Rectal smooth muscle tissue (tissue), 1 donor: ENCODE measurements around the gene DOCK4.
"Not testable (repeated sequence)": the region's sequence is repeated elsewhere in the genome, so short reads cannot be mapped to it uniquely, and the experiment has no call there.

Experiments used
- H3K27ac ChIP-seq: one replicate; pipeline ENCODE4 v1.7.0; 2013; ENCODE audit warnings: low read depth, low read length, inconsistent platforms
- H3K27me3 ChIP-seq: one replicate; pipeline ENCODE4 v1.7.0; 2013; ENCODE audit warnings: low read length; ENCODE audit not compliant: control insufficient read depth, insufficient read depth
- H3K36me3 ChIP-seq: one replicate; pipeline ENCODE4 v1.7.0; 2013; ENCODE audit warnings: low read length; ENCODE audit not compliant: control insufficient read depth, insufficient read depth
- H3K4me1 ChIP-seq: one replicate; pipeline ENCODE4 v1.7.0; 2013; ENCODE audit warnings: low read length; ENCODE audit not compliant: control insufficient read depth, insufficient read depth
- H3K4me3 ChIP-seq: one replicate; pipeline ENCODE4 v1.7.0; 2013; ENCODE audit warnings: low read length
- H3K9ac ChIP-seq: one replicate; pipeline ENCODE4 v1.7.0; 2013; ENCODE audit warnings: low read length

The DOCK4 gene

GRCh38 chr7:111910656-111911055 is 295.5 kb downstream of the DOCK4 start:
- H3K27me3 ChIP-seq = no peaks in the 10 kb centered on the region
- H3K36me3 ChIP-seq = no peaks in the 10 kb centered on the region
- H3K27ac ChIP-seq = no peak overlapping the region

GRCh38 chr7:111908673-111909072 is 297.5 kb downstream of the DOCK4 start:
- not testable (repeated sequence) for H3K27ac ChIP-seq, H3K4me3 ChIP-seq, H3K36me3 ChIP-seq, H3K27me3 ChIP-seq, H3K4me1 ChIP-seq, H3K9ac ChIP-seq

More at GRCh38 chr7:111910656-111911055, 295.5 kb downstream of the DOCK4 start:
- H3K4me3 ChIP-seq = no peak overlapping the region
- no peaks in the 10 kb centered on the region for H3K4me1 ChIP-seq
- H3K9ac ChIP-seq = no peak overlapping the region

GRCh38 chr7:111903797-111904196 is 302.4 kb downstream of the DOCK4 start:
- Histone ChIP-seq H3K27ac (no peak overlapping the region), H3K4me3 (no peak overlapping the region), H3K27me3 (no peaks in the 10 kb centered on the region), H3K9ac (no peak overlapping the region), H3K4me1 (no peaks in the 10 kb centered on the region), H3K36me3 (no peaks in the 10 kb centered on the region)

- no peaks in the 10 kb centered on the region for H3K36me3 ChIP-seq
- H3K27me3 ChIP-seq = no peaks in the 10 kb centered on the region
Measured at GRCh38 chr7:111903016-111903415, 303.2 kb downstream of the DOCK4 start.

GRCh38 chr7:111900283-111900682 is 305.9 kb downstream of the DOCK4 start:
- H3K4me3 ChIP-seq = no peak overlapping the region

More at GRCh38 chr7:111903016-111903415, 303.2 kb downstream of the DOCK4 start:
- Histone ChIP-seq H3K9ac (no peak overlapping the region), H3K4me3 (no peak overlapping the region), H3K4me1 (no peaks in the 10 kb centered on the region), H3K27ac (no peak overlapping the region)

GRCh38 chr7:111895049-111895448 is 311.1 kb downstream of the DOCK4 start:
- H3K4me1 ChIP-seq = no peaks in the 10 kb centered on the region
- H3K4me3 ChIP-seq = no peak overlapping the region
- no peaks in the 10 kb centered on the region for H3K27me3 ChIP-seq
- no peaks in the 10 kb centered on the region for H3K36me3 ChIP-seq
- H3K9ac ChIP-seq = no peak overlapping the region
- no peak overlapping the region for H3K27ac ChIP-seq

More at GRCh38 chr7:111900283-111900682, 305.9 kb downstream of the DOCK4 start:
- no peaks in the 10 kb centered on the region for H3K4me1 ChIP-seq
- no peaks in the 10 kb centered on the region for H3K27me3 ChIP-seq
- H3K27ac ChIP-seq = no peak overlapping the region
- no peaks in the 10 kb centered on the region for H3K36me3 ChIP-seq
- H3K9ac ChIP-seq = no peak overlapping the region

- Histone ChIP-seq H3K27me3 (no peaks in the 10 kb centered on the region), H3K4me3 (no peak overlapping the region), H3K36me3 (no peaks in the 10 kb centered on the region), H3K9ac (no peak overlapping the region), H3K4me1 (no peaks in the 10 kb centered on the region), H3K27ac (no peak overlapping the region)
Measured at GRCh38 chr7:111894518-111894917, 311.7 kb downstream of the DOCK4 start.

GRCh38 chr7:111893190-111893589 is 313.0 kb downstream of the DOCK4 start:
- H3K27me3 ChIP-seq = no peaks in the 10 kb centered on the region
- H3K27ac ChIP-seq = no peak overlapping the region
- no peak overlapping the region for H3K9ac ChIP-seq
- no peak overlapping the region for H3K4me3 ChIP-seq
- H3K36me3 ChIP-seq = no peaks in the 10 kb centered on the region
- no peaks in the 10 kb centered on the region for H3K4me1 ChIP-seq

GRCh38 chr7:111892588-111892987 is 313.6 kb downstream of the DOCK4 start:
- no peaks in the 10 kb centered on the region for H3K27me3 ChIP-seq
- no peaks in the 10 kb centered on the region for H3K4me1 ChIP-seq
- no peaks in the 10 kb centered on the region for H3K36me3 ChIP-seq
- no peak overlapping the region for H3K9ac ChIP-seq
- no peak overlapping the region for H3K4me3 ChIP-seq
- no peak overlapping the region for H3K27ac ChIP-seq

GRCh38 chr7:111887734-111888133 is 318.5 kb downstream of the DOCK4 start:
- Histone ChIP-seq H3K27ac (no peak overlapping the region), H3K4me1 (no peaks in the 10 kb centered on the region), H3K36me3 (no peaks in the 10 kb centered on the region), H3K9ac (no peak overlapping the region), H3K27me3 (no peaks in the 10 kb centered on the region), H3K4me3 (no peak overlapping the region)

GRCh38 chr7:111886233-111886632 is 320.0 kb downstream of the DOCK4 start:
- H3K4me1 ChIP-seq = no peaks in the 10 kb centered on the region
- no peak overlapping the region for H3K9ac ChIP-seq
- H3K4me3 ChIP-seq = no peak overlapping the region
- H3K27ac ChIP-seq = no peak overlapping the region
- H3K27me3 ChIP-seq = no peaks in the 10 kb centered on the region
- no peaks in the 10 kb centered on the region for H3K36me3 ChIP-seq

GRCh38 chr7:111883241-111883640 is 323.0 kb downstream of the DOCK4 start:
- H3K36me3 ChIP-seq = no peaks in the 10 kb centered on the region
- no peaks in the 10 kb centered on the region for H3K4me1 ChIP-seq
- no peaks in the 10 kb centered on the region for H3K27me3 ChIP-seq
- no peak overlapping the region for H3K9ac ChIP-seq
- no peak overlapping the region for H3K4me3 ChIP-seq
- no peak overlapping the region for H3K27ac ChIP-seq

GRCh38 chr7:111878785-111879184 is 327.4 kb downstream of the DOCK4 start:
- Histone ChIP-seq H3K9ac (no peak overlapping the region), H3K4me1 (no peaks in the 10 kb centered on the region), H3K27me3 (no peaks in the 10 kb centered on the region), H3K36me3 (no peaks in the 10 kb centered on the region), H3K4me3 (no peak overlapping the region), H3K27ac (no peak overlapping the region)
